HG03196 (cell line): ENCODE results near the gene CCDC78.
"Not testable (repeated sequence)": the region's sequence is repeated elsewhere in the genome, so short reads cannot be mapped to it uniquely, and the experiment has no call there.

Source experiments
- ATAC-seq: cut with Tn5 transposase; IDR thresholded peaks from one replicate; pipeline ENCODE4 v1.9.1; 2021; ENCODE audit not compliant: unreplicated experiment

The CCDC78 gene

GRCh38 chr16:725041-725376, 1.2 kb downstream of the CCDC78 start:
- ATAC-seq = no peak

- no peak for ATAC-seq
Observed at GRCh38 chr16:724188-725040, 1.8 kb downstream of the CCDC78 start.

DNA sequence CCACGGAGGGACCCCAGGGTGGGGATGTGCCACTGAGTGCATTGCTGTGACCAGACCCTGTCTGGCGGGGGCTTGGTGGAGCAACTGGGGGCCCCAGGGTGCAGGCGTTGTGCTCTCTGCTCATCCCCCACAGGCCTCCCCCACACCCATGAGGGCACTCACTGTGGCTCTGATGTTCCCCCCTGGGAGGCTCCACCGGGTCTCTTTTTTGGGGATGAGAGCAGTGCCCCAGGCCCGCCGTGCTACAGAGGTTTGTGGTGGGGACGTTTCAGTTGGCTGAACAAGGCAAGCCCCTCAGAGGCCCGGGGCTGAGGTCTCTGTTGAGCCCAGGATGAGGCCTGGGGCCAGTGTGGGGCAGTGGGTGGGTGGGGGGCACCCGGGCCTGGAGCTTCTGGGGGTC, 2.5 kb downstream of the CCDC78 start:
- no peak for ATAC-seq

DNA sequence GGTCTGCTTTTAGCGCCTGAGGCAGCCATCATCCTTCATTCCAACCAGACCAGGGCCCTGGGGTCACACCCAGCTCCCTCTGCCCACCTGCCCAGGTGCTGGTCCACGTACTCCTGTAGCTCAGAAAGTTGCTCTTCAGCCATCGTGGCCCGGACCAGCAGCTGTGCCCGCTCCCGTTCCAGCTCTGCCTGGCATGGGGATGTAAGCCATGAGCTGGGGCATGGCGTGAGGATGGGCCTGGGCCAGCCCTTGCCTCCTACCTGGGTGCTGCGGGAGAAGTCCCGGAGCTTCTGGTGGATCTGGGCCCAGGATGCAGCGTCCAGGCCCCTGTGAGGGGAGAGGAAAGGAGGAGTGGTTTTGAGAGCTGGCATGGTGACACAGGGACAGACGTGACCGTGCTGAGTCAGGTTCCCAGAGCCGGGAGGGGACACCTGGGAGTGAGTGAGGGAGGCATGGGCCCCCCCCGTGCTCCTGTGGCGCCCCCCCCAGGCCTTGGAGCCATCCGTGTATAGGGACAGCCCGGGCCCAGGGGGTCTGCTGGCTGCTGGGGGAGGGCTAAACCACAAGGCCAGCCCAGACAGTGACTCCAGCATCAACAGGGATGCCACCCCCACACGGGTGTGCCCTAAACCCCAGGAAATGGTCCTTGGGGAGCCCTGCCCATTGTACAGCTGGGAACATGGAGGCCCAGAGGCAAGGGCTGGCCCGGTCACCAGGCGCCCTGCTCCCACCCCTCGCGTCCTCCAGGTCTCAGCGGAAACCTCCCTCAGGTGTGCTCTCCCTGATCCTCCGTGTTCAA, 3.2 kb downstream of the CCDC78 start:
- ATAC-seq = no peak

GRCh38 chr16:721765-722540, 4.3 kb downstream of the CCDC78 start:
- ATAC-seq = no peak

- peak; percentile 59 for ATAC-seq
Observed at GRCh38 chr16:720990-721764, 5.1 kb downstream of the CCDC78 start, which contains the start of gene ANTKMT. Gene ANTKMT (plus strand): TSS chr16:721146. CDS start chr16:721275, 129 bp downstream.

- ATAC-seq = peak; percentile 8
Observed at GRCh38 chr16:720447-720989, 5.7 kb downstream of the CCDC78 start.

- no peak for ATAC-seq
Observed at GRCh38 chr16:719815-720446, 6.3 kb downstream of the CCDC78 start.

DNA sequence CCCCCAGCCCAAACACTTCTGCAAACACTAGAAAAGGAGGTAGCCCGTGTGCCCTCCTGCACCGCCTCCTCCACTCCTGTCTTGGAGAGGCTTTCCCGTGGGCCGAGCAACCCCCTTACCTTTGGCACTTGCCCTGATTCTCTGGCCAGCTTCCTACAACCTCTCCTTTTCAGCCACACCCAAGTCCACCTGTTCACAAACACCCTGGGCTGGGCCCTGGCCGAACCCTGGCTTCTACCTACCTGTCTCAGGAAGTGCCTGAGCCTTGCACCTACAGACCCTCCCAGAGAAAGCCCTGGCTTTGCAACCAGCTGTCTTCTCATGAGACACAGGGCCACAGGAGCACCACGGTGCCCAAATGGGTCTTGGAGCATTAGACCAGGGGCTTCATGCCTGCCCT, 7.3 kb downstream of the CCDC78 start:
- no peak for ATAC-seq

GRCh38 chr16:718389-718788, 7.9 kb downstream of the CCDC78 start:
- no peak for ATAC-seq

DNA sequence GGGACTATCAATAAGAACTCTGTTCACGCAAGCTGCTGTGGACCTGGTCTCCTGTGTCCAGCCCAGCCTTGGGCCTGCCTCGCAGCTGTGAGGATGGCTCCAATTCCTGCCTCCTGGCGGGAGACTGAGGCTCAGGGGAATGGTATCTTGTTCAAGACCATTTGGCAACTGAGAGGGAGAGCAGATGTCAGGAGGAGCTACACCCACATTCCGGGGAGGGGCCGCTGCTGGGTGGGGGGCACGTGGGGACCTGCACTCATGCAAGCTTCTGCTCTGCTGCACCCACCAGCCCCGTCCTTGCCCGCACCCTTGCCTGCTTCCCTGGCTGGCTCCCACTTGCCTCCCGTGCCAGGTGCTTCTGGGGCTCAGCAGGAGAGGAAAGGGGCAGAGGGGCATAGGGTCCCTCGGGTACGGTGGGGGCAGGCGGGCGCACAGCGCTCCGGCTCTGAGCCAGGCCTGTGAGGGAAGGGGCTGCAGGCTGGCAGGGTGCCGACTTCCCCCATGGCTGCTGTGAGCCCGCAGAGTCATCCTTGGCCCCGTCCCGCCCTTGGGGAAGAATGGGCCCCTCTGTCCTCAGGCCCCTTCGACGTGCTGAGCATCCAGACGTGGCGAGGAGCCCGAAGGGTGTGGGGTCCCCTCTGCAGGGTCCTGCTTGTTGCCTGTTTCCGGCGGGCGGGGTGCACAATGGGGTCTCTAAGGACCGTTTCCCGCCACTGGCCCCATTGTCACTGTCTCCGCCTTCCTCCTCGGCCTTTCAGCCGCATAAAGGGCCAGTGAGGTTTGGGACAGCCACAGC, 8.6 kb downstream of the CCDC78 start:
- no peak for ATAC-seq

- ATAC-seq = no peak
Observed at GRCh38 chr16:716768-717325, 9.4 kb downstream of the CCDC78 start.

DNA sequence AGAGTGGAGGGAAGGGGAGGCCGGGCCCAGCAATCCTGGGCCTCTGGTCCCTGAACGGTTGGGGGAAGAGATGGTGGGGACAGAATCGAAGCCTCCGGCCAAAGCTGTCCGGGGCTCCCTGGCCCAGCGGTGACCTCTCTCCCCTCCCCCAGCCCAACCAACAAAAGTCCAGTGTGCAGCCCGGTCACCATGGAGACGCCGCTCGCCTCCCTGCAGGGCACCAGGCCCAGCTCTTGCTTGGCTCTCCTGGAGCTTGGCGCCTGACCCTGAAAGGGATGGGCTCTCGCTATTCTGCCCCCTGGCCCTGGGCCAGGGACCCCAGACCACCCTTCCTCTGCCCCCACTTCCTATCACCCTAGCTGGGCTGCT, 10.1 kb downstream of the CCDC78 start:
- ATAC-seq = no peak

DNA sequence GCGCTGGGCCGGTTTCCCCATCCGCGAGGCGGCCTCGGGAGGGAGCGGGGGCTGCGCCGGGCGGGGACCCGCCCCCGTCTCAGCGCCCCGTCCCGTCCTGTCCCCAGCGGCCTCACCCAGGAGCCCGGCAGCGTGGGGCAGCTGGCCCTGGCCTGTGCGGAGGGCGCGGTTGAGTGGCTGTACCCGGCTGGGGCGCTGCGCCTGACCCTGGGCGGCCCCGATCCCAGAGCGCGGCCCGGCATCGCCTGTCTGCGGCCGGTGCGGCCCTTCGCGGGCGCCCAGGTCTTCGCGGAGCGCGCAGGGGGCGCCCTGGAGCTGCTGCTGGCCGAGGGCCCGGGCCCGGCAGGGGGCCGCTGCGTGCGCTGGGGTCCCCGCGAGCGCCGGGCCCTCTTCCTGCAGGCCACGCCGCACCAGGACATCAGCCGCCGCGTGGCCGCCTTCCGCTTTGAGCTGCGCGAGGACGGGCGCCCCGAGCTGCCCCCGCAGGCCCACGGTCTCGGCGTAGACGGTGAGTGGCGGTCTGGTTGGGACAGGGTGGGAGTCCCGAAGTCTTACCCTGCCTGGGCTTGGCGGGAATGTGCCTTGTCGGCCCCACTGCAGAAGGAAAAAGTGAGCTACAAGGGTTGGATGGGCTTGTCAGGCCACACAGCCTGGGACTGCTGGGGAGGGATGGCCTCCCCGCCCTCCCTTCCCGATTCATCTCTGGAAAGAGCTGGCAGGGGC, 10.6 kb downstream of the CCDC78 start:
- no peak for ATAC-seq

DNA sequence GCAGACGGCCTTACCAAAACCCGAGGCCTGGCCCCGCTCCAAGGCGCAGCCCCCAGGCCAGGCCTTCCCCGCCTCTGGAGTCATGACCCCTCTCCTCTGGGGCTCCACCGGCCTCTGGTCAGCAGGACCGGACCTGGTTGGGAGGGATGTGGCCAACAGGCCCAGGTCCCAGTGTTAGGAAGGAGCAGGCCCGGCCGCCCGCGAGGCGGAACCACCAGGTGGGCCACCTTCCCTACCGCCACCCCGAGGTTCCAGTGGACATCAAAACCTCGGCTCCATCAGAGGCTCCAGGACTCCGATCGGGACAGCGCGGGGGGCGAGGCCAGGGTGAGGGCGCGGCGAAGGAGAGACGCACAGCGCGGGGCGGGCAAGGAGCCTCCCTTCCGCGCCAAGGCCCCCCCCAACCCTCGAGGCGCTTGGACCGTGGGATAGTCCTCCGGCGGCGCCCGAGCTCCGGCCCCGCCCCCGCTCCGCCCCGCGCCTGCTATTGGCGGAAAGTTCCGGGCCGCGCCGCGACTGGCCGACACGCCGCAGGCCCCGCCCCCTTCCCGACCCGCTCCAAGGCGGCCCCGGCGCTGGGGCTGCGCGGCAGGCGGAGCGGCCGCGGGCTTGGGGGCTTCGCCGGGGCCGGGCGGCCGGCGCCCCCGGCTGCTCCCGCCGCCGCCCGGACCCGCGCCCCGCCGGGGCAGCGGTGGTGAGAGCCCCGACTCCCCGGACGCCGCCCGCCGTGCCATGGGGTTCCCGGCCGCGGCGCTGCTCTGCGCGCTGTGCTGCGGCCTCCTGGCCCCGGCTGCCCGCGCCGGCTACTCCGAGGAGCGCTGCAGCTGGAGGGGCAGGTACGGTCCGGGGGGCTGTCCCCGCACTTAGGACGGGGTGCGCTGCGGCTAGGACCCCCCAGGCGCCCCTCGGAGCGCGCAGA, 11.4 kb downstream of the CCDC78 start, which contains the start of gene METRN:
METRN (plus strand) TSS at position 561 of the 919 bp plus-strand sequence; CDS start at position 733, 172 bp downstream.
- ATAC-seq = peak; percentile 54

DNA sequence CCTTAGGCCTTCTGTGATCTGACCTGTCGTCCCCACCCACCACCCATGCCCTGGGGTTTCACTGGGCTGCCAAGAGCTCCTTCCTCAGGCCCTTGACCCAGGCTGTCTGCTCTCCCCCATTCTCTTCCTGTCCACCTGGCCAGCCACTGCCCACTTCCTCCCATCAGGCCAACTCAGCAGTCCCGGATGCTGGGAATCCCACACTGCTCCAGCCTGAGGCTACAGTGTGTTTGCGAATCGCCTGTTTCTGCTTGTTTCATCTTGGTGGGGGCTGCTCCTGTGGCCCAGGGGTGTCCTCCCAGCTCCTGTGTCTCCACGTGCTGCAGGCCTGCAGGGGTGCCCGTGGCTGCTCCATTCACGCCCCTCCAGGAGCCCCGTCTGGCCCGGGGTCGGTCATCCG, 12.2 kb downstream of the CCDC78 start:
- ATAC-seq = no peak

DNA sequence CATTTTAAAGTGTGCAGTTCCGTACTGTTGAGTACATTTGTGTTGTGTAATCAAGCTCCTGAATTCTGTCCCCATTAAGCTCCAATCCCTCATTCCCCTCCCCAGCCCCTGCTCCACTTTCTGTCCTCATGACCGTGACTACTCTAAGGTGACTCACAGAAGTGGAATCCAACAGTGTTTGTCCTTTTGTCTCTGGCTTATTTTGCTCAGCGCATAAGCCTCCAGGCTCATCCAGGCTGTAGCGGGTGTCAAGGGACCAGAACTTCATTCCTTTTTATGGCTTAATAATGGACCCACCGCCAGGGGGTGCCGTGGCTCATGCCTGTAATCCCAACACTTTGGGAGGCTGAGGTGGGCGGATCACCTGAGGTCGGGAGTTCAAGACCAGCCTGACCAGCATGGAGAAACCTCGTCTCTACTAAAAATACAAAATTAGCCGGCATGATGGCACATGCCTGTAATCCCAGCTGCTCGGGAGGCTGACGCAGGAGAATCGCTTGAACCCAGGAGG, 13.4 kb downstream of the CCDC78 start:
- not testable (repeated sequence) for ATAC-seq
